SJSA1 (cell line): ENCODE results near the gene ADGRF3. TPM values are rescaled to one million over a fixed set of nuclear protein-coding genes. Genes with fewer than 3 reads are reported as not detected.
"Not testable (repeated sequence)": the region's sequence is repeated elsewhere in the genome, so short reads cannot be mapped to it uniquely, and the experiment has no call there.

Experiments
- DNase-seq, 2 experiments: peaks; one replicate each; pipeline ENCODE4 v3.0.0-alpha.2; 2015 to 2020; ENCODE audit warnings: low spot score in 2 of 2, low read depth in 1 of 2
- H3K27ac ChIP-seq: fragments of 250-450 bp; sonication (Bioruptor Pico); 2 replicates; pipeline ENCODE4 v1.5.1; 2020; ENCODE audit warnings: mild to moderate bottlenecking, moderate library complexity
- H3K27me3 ChIP-seq: fragments of 250-450 bp; sonication (Bioruptor Pico); replicated peaks from 2 replicates; pipeline ENCODE4 v1.5.1; 2020; ENCODE audit warnings: mild to moderate bottlenecking, moderate library complexity
- H3K36me3 ChIP-seq: fragments of 250-450 bp; sonication (Bioruptor Pico); 2 replicates; pipeline ENCODE4 v1.5.1; 2020; ENCODE audit warnings: mild to moderate bottlenecking
- H3K4me1 ChIP-seq: fragments of 250-450 bp; sonication (Bioruptor Pico); replicated peaks from 2 replicates; pipeline ENCODE4 v1.6.1; 2021; ENCODE audit warnings: mild to moderate bottlenecking
- H3K4me3 ChIP-seq: fragments of 250-450 bp; sonication (Bioruptor Pico); 2 replicates; pipeline ENCODE4 v1.5.1; 2020; ENCODE audit warnings: mild to moderate bottlenecking
- H3K9me3 ChIP-seq: fragments of 250-450 bp; sonication (Bioruptor Pico); replicated peaks from 2 replicates; pipeline ENCODE4 v1.5.1; 2020; ENCODE audit warnings: mild to moderate bottlenecking
- total RNA-seq: library from RNA; depleted of rRNA; stranded (reverse); fragments of >200 nt; shearing (Covaris generic); gene quantifications from 2 replicates; pipeline ENCODE4 v1.2.3, GENCODE V29; 2014; rRNA removed

ADGRF3 gene
- total RNA-seq, 1 experiment from 2014 or later, result 0.18 TPM

DNA sequence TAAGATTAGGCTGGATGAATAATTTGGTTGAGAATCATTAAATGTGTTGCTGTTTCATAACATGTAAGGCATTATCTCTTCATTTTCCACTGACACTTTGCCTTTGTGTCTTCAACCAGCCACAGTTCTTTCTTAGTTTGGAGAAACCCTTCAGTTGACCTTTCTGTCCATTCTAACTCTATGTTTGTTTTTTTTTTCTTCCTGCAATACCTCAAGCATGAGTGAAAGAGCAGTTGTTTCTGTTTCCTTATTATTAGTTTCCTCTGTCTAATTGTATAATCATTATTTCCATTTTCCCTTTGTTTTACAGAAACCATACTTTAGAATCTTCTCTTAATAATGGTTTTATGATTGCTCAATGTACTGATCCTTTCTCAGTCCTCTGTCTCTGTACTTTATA lies 76.2 kb downstream of the ADGRF3 start:
- no peak overlapping the region for H3K27ac ChIP-seq
- H3K9me3 ChIP-seq, result no peaks in the 10 kb centered on the region
- H3K36me3 ChIP-seq, result peaks cover 13% of the 10 kb centered on the region
- no peak for DNase-seq
- peaks cover 8% of the 10 kb centered on the region for H3K4me1 ChIP-seq
- no peaks in the 10 kb centered on the region for H3K27me3 ChIP-seq
- no peak overlapping the region for H3K4me3 ChIP-seq

DNA sequence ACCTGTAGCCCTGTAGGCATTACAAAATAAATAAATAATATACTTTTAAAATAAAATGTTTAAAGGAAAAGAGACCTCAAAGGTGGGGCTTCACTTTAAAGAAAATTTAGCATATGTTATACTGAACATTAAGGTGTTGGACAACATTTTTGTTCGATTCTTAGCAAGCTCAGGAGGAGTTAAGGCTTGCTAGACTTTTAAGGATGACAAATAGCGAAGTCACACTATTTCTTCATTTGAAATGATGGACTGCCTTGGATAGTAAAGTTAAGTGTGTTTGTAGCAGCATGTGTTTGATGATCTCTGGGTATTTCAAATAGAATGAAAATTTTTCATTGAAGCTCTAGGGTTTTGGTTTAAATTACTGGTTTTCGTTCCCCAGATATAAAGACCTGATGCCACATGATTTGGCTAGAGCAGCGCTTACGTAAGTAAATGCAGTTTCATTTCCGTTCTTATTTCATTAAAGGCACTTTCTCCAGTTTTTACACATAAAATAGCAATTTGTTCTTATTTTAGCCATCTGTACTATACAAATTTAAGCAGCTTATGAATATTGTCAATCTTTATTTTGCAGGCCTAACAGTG lies 76.9 kb downstream of the ADGRF3 start:
- Histone ChIP-seq H3K36me3 (peaks cover 10% of the 10 kb centered on the region), H3K4me1 (peaks cover 8% of the 10 kb centered on the region), H3K9me3 (no peaks in the 10 kb centered on the region), H3K27ac (no peak overlapping the region), H3K27me3 (no peaks in the 10 kb centered on the region), H3K4me3 (no peak overlapping the region)
- DNase-seq, result no peak

DNA sequence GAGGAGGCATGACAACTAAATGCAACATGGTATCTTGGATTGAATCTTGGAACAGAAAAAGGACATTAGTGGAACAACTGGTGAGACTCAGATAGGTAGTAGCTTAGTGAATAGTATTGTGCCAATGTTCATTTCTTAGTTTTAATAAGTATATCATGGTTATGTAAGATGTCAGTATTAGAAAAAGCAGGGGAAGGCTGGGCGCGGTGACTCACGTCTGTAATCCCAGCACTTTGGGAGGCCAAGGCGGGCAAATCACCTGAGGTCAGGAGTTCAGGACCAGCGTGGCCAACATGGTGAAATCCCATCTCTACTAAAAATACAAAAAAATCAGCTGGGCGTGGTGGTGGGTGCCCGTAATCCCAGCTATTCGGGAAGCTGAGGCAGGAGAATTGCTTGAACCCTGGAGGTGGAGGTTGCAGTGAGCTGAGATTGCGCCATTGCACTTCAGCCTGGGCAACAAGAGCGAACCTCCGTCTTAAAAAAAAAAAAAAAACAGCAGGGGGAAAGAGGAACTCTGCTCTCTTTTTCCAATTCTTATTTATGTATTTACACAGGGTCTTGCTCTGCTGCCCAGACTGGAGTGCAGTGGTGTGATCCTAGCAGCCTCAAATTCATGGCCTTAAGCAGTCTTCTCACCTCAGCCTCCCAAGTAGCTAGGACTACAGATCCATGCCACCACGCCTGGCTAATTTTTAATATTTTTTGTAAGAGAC lies 77.8 kb downstream of the ADGRF3 start:
- H3K4me1 ChIP-seq, H3K9me3 ChIP-seq, H3K36me3 ChIP-seq, H3K4me3 ChIP-seq, H3K27me3 ChIP-seq, DNase-seq, H3K27ac ChIP-seq: not testable (repeated sequence)

DNA sequence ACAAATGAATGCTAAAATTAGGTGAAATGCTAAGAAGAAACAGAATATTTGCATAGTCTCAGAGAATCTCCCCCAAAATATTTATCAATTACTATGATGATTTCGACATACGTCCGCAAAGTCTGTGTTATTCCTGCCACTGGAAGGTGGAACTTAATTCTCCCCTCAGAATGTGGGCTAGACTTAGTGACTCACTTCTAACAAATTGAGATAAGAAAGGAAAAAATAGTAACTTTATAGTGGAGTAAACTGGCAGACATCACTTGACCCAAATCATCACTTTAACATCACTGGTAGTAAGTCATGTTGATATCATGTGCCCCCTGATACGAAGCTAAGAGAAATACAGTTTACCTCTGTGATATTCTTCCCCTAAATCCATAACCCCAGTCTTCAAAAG lies 78.4 kb downstream of the ADGRF3 start:
- H3K27me3 ChIP-seq, result no peaks in the 10 kb centered on the region
- H3K4me1 ChIP-seq, result peaks cover 4% of the 10 kb centered on the region
- H3K9me3 ChIP-seq, result no peaks in the 10 kb centered on the region
- no peak overlapping the region for H3K4me3 ChIP-seq
- DNase-seq, result no peak
- no peak overlapping the region for H3K27ac ChIP-seq
- H3K36me3 ChIP-seq, result peaks cover 3% of the 10 kb centered on the region; the same call in 1 of the 2 replicates

DNA sequence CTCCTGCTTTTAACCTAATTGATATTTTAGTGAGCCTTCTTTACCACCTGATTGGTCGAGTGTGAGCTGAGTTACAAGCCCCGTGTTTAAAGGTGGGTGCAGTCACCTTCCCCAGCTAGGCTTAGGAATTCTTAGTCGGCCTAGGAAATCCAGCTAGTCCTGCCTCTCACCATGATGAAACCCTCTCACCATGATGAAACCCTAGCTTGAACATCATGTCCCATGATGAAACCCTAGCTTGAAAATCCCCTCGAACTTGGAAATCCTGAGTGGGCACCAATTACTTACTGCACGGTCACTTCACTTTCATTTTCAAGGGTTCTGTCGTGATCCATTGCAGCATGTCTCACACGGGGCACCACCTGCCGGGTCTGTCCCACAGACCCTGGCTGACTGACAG lies 87.8 kb downstream of the ADGRF3 start:
- not testable (repeated sequence) for H3K4me1 ChIP-seq, H3K27ac ChIP-seq, H3K4me3 ChIP-seq, H3K27me3 ChIP-seq, DNase-seq, H3K9me3 ChIP-seq
- H3K36me3 ChIP-seq, result peaks cover 22% of the 10 kb centered on the region

Other genes with a start within 250 kb of the ADGRF3 start
- 0.05 TPM in 1 of 2 replicates, not detected in the other for gene GAREM2, start 173.7 kb downstream of the ADGRF3 start, total RNA-seq
- 111 and 114 TPM in 2 replicates for gene HADHA, start 102.2 kb downstream of the ADGRF3 start, total RNA-seq
- 73.0 and 74.3 TPM in 2 replicates for gene HADHB, start 101.8 kb downstream of the ADGRF3 start, total RNA-seq
- gene SELENOI, start 646 bp downstream of the ADGRF3 start, total RNA-seq, result 10.1 and 17.6 TPM in 2 replicates
- gene DRC1, start 55.1 kb upstream of the ADGRF3 start, total RNA-seq, result not detected in 2 replicates
- not detected in 2 replicates for gene OTOF, start 131.3 kb upstream of the ADGRF3 start, total RNA-seq